ENCODE data around the gene SNX32. TPM values are rescaled to one million over a fixed set of nuclear protein-coding genes. Genes with fewer than 3 reads are reported as not detected.
"Not testable (repeated sequence)": the region's sequence is repeated elsewhere in the genome, so short reads cannot be mapped to it uniquely, and the experiment has no call there.

Gene SNX32
- total RNA-seq, 1 donor from 2014 or later, result 1.4 TPM

DNA sequence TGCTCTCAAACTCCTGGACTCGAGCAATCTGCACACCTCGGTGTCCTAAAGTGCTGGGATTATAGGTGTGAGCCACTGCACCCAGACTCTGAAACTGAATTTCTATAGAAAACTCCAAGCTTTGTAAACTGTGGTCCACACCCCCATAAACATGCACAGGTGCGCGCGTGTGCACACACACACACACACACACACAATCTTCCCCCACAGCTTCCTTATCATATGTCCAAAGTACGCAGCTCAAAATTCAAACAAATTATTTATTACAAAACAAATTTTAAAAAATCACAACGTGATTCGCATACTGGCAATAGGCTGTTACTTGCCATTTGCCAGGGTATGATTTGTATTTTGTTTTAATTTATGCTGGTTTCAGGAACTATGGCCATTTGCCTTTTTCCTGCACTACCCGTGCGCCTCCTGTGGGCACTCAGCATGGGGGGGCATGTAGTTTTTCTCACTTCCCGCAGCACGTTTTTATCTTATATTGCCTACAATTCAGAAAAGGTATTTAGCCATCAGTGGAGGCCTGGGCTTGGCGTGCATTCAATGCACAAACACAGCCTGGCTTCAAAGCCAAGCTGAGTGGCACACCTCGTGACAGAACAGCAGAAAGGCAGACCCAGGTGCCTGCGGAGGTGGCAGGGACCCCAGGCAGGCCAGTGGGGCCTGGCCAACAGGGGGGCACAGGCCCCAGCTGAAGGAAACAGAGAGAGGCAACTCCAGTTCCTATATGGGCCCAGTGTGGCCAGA, 10.8 kb upstream of the SNX32 start:
- no peak for DNase-seq (ENCODE audit: low spot score)

DNA sequence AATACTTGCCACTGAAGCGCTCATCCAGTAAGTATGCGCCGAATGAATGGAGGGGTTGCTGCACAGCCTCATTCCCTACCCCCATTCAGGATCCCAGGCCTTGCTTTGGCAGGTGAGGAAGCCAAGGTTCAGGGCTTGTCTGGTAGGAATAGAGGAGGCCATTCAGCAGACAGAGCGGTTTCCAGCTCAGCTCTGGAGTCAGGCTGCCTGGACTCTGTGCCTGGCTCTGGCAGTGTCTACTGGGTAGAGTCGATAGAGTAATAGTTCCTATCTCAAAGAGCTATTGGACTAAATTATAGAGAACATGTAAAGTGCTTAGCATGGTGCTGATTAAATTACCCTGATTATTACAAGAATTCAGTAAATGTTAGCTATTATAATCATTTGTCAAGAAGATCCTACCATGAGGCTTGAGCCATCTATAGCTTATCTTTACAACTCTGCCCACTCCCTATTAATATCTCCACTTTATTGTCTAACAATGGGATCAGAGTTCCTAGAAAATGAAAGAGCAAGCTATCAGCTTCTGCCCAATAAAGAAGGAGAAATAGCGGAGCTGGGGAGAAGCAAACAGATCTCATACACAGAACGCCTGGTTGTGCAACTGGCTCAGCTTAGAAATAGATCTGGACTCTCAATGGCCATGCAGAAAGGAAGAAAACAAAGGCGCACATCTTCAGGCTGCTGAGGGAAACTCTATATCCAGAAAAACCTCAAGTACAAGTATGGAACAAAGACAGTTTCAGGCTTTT, 6.6 kb upstream of the SNX32 start:
- no peak for DNase-seq (ENCODE audit: low spot score)

DNA sequence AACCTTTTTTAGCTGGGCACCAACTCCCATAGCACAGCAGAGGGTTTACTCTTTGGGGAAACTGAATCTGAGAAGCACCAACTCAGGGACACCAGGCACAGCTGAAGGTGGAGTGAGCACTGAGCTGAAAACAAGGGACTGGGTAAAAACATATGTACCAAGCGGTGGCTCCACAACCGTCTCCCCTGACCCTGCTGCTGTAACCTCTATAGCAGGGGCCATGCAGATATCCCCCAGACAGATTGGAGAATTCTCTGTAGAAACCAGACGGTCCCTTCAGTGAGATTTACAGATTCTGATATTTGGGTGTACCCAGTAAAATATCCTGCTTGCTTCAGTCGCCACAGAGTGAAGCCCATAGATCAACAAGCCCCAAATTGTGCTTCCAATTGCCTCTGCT, 4.3 kb upstream of the SNX32 start:
- DNase-seq (ENCODE audit: low spot score), result no peak

DNA sequence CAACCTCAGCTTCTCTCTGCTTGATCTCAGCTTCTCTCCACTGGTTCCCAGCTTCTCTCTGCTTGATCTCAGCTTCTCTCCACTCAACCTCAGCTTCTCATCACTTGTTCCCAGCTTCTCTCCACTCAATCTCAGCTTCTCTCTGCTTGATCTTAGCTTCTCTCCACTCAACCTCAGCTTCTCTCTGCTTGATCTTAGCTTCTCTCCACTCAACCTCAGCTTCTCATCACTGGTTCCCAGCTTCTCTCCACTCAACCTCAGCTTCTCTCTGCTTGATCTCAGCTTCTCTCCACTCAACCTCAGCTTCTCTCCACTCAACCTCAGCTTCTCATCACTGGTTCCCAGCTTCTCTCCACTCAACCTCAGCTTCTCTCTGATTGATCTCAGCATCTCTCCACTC, 1.5 kb upstream of the SNX32 start:
- DNase-seq (ENCODE audit: low spot score), result not testable (repeated sequence)

DNA sequence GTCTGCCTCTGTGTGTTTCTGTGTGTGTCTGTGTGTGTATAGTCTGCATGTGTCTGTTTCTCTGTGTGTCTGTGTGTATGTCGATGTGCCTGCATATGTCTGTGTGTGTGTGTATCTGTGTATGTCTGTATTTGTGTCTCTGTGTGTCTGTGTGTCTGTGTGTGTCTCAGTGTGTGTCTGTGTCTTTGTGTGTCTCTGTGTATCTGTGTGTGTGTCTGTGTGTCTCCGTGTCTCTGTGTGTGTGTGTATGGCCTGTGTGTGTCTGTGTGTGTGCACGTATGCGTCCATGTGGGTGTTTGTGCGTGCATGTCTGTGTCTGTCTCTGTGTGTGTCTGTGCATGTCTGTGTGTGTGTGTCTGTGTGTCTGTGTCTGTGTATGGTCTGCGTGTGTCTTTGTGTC, 439 bp downstream of the SNX32 start:
- DNase-seq (ENCODE audit: low spot score), result no peak

DNA sequence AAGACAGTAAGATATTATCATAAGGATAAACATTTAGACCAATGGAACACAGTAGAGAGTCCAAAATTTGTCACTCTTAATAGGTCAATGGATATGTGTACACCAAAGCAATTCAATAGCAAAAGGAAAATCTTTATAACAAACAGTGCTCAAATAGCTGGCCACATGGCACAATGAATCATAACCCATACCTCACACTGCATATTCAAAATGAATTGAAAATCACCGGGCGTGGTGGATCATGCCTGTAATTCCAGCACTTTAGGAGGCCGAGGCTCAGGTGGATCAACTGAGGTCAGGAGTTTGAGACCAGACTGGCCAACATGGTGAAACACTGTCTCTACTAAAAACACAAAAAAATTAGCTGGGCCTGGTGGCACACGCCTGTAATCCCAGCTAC, 8.4 kb downstream of the SNX32 start:
- no peak for DNase-seq (ENCODE audit: low spot score)

DNA sequence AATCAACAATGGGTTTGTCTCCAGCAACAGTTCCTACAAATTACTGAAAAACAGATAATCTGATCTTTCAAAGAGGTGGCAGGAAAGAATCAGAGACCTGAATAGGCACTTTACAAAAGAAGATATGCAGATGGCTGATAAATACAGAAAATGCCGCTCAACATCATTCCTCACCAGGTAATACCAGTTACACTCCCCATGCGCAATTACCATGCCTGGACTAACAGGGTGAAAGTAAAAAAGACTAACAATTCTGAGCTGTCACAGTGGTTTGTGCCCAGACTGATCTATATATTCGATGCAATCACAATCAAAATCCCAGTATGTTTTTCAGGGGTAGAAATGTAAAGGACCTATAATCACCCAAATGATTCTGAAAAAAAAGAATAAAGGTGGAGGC, 10.0 kb downstream of the SNX32 start:
- DNase-seq (ENCODE audit: low spot score), result no peak

DNA sequence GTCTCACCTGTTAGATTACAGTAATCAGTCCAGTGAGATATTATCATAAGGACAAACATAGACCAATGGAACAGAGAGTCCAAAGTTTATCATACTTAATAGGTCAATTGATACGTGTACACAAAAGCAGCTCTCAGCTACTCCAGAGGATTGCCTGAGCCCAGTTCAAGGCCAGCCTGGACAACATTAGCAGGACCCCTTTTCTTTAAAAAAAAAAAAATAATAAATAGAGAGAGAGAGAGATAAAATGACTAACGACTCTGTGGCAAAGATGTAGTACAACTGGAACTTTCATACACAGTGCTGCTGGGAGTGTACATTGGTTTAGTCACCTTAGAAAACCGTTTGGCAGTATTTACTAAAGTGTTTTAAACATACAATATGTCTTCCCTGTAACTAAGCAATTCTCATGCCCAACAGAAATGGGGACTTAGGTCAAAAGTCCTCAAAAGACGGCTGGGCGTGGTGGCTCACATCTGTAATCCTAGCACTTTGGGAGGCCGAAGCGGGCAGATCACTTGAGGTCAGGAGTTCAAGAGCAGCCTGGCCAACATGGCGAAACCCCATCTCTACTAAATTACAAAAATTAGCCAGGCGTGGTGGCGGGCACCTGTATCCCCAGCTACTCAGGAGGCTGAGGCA, 10.6 kb downstream of the SNX32 start:
- DNase-seq (ENCODE audit: low spot score), result no peak

DNA sequence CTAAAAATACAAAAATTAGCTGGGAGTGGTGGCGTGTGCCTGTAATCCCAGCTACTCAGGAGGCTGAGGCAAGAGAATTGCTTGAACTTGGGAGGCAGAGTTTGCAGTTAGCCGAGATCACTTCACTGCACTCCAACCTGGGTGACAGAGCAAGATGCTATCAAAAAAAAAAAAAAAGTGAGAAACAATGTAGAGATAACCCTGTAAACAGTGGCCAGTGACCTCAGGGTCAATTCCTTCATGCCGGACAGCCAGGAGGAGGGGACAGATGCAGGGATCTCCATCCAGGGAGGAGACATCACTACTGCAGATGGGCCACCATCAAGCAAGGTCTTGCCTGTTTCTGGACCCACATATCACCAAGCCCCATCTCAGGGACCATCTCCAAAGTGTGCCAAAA, 14.0 kb downstream of the SNX32 start:
- no peak for DNase-seq (ENCODE audit: low spot score)

DNA sequence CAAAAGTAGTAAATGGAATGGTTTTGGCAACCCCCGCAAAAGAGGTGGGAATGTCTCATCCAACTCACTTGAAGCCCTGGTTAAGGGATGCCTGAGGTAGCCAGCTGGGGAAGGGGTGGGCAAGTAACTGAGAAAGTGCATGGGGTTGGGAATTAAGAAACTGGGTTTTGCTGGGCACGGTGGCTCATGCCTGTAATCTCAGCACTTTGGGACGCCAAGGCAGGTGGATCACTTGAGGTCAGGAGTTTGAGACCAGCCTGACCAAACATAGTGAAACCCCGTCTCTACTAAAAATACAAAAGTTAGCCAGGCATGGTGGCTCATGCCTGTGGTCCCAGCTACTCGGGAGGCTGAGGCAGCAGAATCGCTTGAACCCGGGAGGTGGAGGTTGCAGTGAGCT, 14.9 kb downstream of the SNX32 start:
- not testable (repeated sequence) for DNase-seq (ENCODE audit: low spot score)

DNA sequence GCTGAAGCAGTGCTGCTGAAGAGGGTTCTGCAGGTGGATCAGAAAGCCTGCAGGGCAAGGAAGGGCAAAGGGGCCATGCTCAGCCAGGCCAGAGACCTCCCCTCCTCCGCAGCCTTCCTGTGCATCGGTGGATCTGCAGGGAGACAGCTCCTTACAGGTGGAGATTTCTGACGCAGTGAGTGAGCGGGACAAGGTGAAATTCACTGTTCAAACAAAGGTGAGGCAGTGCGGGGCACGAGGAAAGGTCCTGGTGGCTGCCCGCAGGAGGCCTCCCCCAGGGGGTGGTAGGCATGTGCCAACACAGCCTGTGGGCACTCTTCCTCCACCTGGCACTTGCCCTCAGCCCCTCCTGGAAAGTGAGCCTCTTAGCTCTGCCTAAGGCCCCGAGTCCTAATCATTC, 15.6 kb downstream of the SNX32 start:
- DNase-seq (ENCODE audit: low spot score), result no peak

DNA sequence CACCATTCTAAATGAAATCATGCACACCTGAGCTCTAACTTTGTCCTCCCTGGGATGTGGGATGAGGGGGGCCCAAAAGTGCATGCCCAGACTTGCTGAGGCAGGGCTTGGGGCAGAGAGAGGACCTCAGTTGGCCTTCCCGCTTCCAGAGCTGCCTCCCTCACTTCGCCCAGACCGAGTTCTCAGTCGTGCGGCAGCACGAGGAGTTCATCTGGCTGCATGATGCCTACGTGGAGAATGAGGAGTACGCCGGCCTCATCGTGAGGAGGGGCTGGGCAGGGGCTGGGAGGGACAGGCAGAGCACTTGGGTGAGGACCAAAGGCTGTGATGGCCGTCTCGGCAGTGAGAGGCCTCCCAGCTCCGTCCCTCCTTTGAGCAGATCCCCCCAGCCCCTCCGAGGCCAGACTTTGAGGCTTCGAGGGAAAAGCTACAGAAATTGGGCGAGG, 16.0 kb downstream of the SNX32 start:
- DNase-seq (ENCODE audit: low spot score), result no peak

DNA sequence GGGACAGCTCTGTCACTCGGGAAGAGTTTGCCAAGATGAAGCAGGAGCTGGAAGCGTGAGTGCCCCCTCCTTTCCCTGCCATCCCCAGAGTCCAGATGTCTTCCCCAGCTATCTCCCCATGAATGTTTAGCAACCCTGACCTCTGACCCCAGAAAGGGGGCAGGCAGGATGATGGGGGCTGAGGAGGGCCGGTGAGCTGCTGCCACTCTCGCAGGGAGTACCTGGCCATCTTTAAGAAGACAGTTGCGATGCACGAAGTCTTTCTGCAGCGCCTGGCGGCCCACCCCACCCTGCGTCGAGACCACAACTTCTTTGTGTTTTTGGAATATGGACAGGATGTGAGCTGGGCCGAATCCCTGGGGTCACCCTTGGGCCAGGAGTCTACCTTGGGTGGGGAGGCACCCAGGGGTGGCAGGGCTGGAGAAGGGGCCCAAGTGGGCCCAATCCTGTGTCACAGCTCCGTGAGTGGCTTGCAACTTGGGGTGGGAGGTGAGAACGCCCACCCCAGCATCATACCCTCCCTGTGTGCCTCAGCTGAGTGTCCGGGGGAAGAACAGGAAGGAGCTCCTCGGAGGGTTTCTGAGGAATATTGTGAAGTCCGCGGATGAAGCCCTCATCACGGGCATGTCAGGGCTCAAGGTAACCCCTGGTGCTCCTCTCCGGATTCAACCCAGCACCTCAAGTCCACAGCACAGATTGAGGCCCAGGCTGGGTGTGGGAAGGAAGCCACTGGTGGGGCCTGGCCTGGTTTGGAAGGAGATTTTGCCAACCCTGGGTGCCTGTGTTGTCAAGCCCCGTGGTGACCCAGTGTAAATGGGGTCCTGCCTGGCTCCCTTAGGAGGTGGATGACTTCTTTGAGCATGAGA, 16.7 kb downstream of the SNX32 start:
- no peak for DNase-seq (ENCODE audit: low spot score)

DNA sequence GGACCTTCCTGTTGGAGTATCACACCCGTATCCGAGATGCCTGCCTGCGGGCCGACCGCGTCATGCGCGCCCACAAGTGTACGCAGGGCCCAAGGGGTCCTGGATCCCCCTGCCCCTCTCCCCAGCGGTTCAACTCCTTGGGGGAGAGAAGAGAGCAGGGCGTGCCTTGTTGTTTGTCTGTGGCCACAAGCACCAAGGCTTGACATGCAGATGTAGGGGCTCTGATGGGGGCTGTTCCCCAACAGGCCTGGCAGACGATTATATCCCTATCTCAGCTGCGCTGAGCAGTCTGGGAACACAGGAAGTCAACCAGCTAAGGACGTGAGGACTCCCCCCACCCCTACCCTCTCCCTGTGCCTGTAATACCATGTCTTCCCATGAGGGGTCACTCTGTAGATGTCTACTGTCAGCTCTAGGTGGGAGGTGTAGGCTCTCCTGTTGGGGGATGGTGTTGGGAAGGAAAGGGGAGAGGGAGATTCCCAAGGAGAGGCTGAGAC, 17.4 kb downstream of the SNX32 start:
- DNase-seq (ENCODE audit: low spot score), result no peak

DNA sequence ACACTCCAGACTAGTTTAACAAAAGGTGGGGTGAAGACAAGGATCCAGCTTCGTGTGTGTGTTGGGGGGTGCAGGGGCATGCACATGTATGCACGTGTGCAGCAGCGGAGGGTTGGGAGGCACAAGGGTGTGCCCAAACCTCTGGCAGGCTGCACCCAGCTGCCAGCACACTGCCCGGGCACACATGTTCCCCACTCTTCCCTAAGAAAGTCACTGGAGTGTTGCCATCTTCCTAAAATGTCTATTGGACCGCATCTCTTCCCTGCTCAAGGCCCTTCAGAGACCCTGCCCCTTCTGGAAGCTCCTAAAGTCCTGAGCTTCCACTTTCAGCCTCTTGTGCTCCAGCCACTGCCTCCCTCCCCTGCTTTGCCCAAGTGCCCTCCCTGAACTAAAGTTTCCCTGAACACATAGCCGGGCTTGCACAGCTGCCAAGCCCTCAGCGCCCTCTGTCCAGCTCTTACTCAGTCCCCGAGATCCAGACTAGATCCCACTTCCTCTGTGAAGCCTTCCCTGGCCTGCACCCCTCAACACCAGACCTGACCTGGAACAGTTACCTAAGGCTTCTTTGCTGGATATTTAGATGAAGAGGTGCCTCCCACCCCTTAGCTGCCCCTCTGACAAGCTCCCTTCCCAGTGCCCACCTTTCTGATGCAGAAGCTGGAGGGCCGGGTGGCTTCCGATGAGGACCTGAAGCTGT, 18.2 kb downstream of the SNX32 start:
- DNase-seq (ENCODE audit: low spot score), result no peak

DNA sequence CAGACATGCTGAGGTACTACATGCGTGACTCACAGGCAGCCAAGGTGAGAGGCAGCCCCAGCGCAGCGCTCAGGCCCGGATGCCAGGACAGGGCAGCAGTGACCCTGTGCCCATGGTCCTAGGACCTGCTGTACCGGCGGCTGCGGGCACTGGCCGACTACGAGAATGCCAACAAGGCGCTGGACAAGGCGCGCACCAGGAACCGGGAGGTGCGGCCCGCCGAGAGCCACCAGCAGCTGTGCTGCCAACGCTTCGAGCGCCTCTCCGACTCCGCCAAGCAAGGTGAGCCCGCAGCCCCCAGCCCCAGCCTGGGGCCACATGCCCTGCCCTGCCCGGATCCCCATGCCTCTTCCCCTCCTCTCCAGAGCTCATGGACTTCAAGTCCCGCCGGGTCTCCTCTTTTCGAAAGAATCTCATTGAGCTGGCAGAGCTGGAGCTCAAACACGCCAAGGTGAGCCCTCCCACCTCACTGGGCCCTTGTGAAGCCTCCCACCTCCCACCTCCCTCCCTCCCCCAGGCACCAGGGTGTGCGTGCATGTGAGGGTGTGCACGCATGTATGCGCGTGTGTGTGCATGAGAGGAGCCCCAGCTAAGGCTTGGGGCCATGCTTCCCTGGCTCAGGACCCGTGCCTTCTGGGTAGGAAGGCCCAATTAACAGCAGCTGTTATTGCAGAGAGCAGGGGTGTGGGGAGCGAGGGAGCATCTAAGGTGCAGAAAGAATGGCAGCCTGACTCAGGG, 18.9 kb downstream of the SNX32 start:
- no peak for DNase-seq (ENCODE audit: low spot score)

DNA sequence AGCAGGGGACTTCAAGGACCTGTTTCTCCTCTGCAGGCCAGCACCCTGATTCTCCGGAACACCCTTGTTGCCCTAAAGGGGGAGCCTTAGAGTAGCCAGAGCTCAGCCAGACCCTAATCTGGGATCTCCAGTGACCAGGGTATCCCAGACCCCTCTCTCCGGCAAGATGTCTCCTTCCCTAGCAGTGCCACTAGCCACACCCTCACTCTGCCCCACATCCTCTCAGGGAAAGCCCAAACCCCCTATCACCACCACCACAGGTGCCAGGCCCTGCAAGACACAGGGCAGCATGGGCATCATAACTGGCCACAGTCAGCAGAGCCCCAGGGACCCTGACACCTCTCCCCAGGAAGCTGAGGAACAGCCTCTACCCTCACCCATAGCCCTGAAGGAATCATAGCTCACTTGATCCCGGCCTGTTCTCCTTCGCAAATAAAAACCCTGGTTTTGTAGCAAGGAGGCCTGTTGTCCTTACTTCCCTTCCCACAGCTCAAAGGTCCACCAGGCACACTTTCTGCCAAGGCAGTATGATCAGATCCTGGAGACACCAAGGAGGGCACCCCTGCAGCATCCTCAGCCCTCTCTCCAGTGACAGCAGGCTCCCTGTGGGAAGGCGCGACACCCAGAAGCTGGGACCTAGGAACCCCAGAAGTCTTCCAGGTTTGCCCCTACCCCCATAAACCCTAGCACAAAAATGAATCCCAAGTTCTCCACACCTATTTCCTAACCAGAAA, 19.6 kb downstream of the SNX32 start:
- DNase-seq (ENCODE audit: low spot score), result no peak

DNA sequence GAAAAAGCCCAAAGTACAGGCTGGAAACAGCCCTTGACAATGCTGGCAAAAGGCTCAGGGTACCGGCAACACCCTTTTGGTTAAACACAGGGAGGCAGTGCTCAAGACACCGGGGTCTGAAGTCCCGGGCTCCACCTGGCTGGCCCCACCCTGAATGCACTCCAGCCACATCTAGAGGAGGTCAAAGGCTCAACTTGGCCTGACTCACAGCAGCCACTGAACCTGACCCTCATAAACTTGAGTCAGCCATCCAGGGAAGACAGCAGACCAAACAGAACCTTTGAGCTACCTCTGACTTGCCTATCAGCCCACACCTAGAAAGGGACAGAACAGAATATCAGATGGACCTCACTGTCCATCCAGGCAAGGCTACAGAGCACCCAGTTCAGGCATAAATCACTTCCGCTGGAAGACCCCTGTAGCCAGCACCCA, 20.4 kb downstream of the SNX32 start:
- DNase-seq (ENCODE audit: low spot score), result peak; percentile 79

All from mucosa of gallbladder (tissue), 1 donor.